ENCODE results near the gene ADGRD1.
"Not testable (repeated sequence)": the region's sequence is repeated elsewhere in the genome, so short reads cannot be mapped to it uniquely, and the experiment has no call there.

The ADGRD1 gene

DNA sequence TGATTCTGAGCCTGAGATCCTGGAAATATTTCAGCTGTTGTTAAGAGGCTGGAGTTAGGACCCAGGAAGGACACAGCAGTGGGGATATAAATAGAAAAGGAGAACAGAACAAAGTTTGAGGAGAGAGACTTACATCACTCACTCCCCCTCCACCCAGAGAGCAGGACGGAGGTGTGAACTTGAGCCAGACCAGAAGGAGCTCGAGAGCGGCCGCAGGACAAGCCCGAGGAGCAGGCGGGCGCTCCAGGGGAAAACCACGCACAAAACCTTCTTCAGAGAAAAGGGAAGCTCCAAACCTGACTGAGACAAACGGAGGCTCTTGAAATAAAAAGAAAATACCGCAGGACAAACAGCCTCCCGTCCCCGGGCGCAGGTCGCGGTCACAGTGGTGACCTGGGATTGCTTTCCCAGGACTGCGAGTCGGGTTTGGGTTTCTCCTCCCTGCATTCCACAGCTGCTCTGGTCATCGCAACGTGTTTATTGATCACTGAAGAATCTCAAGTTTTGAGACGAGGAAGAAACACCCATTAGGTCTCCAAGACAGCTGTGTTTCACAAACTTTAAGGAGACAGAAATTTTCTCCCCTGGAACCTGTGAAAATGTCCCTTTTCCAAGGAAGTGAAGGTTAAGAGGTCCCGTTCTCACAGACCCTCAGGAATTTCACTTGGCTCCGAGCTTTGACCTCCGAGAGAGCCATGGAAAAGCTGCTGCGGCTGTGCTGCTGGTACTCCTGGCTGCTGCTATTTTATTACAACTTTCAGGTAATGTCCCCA lies at the start of gene ADGRD1:
ADGRD1 (plus strand) TSS at position 137 of the 773 bp plus-strand sequence; CDS start at position 696, 559 bp downstream.
- DNase-seq (ENCODE audit: low read depth), result no peak

GRCh38 chr12:130904064-130904463 lies 49.6 kb upstream of the ADGRD1 start:
- no peak for DNase-seq (ENCODE audit: low read depth)

GRCh38 chr12:130904936-130905455 lies 48.7 kb upstream of the ADGRD1 start:
- not testable (repeated sequence) for DNase-seq (ENCODE audit: low read depth)

DNA sequence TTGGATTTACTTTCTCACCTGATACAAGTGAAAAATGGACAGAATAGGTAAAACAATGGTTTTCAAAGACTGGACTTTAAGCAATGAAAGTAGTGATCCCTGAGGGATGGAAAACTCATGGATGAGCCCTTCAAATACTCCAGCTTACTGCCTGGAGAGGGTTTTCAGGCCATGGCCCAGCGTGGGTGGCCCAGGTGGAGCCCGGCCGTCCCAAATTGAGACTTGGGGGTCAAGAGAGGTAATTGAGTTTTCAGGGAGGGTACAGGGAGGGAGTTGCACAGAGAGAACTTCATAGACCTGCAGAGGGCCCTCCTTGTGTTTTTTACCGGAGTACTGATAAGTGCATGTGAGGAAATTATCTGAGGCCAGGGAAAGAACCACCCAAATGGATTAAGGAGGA lies 44.6 kb upstream of the ADGRD1 start:
- DNase-seq (ENCODE audit: low read depth), result no peak

GRCh38 chr12:130911193-130911592 lies 42.5 kb upstream of the ADGRD1 start:
- DNase-seq (ENCODE audit: low read depth), result no peak

- DNase-seq (ENCODE audit: low read depth), result no peak
These were observed 41.8 kb upstream of the ADGRD1 start for GRCh38 chr12:130911933-130912332.

- no peak for DNase-seq (ENCODE audit: low read depth)
These were observed 37.3 kb upstream of the ADGRD1 start for GRCh38 chr12:130916241-130916911.

DNA sequence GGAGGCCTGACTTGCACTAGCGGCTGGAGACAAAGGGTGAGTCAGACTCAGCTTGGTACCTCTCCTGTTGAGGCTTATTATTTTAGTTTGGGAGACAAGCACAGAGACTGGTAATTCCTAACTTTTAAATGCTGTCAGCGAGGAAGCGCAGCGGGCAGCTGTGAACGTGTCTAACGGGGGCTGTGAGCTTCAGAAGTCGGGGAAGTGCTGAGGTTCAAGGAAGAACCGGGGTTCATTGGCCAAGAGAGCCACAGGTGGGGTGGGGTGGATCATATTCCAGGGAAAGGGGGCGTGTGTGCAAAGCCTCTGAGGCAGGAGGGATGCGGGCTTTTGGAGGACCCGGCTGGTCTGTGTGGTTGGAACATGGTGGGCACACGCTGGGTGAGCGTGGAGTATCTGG lies 36.1 kb upstream of the ADGRD1 start:
- no peak for DNase-seq (ENCODE audit: low read depth)

- DNase-seq (ENCODE audit: low read depth), result no peak
These were observed 34.6 kb upstream of the ADGRD1 start for GRCh38 chr12:130919086-130919485.

- DNase-seq (ENCODE audit: low read depth), result no peak
These were observed 33.5 kb upstream of the ADGRD1 start for GRCh38 chr12:130920119-130920703.

DNA sequence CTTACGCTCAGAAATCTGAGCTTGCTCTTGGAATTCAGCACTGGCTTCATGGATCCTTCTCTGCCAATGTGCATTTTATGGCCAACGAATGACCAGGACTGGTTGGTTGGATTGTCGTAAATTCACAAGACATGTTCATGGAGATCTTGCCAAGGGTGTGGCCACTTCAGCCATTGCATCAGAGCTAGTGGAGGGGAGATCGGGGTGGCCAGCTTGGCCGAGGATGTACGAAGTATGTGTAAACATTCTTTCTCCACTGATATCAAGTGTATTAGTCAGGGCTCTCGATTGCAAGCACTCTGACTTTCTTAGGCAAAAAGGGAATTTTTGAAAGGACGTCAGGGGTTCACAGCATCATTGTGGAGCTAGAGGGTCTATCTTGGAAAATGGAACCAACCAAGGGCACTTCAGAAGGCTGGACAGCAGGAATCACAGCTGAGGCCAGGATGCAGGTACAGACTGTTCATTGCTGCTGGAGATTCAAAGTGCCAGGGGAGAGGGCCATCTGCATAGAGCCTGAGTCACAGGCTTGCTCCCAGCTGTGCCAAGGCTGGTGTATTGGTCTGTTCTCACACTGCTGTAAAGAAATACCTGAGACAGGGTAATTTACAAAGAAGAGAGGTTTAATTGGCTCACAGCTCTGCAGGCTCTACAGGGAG lies 32.9 kb upstream of the ADGRD1 start:
- DNase-seq (ENCODE audit: low read depth), result no peak

GRCh38 chr12:130922511-130922953 lies 31.2 kb upstream of the ADGRD1 start:
- DNase-seq (ENCODE audit: low read depth), result no peak

- no peak for DNase-seq (ENCODE audit: low read depth)
These were observed 28.6 kb upstream of the ADGRD1 start for GRCh38 chr12:130924966-130925665.

DNA sequence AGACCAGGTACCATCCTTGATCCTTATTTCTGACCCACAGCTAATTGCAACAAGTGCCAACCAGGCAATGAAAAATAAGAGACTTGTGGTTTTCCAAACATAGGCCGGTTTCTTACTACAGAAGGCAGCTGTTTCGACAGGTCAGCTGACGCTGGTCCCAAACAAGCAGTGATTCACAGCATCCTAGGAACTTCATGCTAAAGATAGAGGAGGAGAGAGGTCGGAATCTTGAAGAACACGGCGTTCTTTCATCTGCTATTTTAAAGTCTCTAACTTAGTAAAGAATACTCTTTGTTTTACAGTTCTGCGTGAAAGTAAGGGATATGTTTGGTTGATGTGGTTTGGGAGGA lies 28.1 kb upstream of the ADGRD1 start:
- no peak for DNase-seq (ENCODE audit: low read depth)

DNA sequence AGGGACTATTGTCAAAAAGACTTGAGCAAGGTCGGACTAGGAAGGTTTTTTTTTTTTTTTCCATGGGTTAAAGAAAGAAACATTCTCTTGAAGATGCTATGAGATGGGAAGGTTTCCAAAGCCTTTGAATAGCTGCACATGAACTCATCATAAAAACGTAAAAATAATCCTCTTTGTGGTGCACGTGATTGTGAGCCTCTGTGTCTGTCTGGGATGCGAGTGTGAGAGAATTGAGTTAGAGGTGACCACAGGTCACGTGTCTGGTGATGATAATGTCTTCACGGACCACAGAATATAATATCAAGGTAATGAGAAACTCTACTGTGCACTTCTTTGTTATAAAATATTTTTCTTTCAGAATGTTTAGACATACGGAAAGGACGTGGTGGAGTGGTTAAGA lies 24.3 kb upstream of the ADGRD1 start:
- no peak for DNase-seq (ENCODE audit: low read depth)

GRCh38 chr12:130932061-130932930 lies 21.4 kb upstream of the ADGRD1 start:
- DNase-seq (ENCODE audit: low read depth), result no peak

DNA sequence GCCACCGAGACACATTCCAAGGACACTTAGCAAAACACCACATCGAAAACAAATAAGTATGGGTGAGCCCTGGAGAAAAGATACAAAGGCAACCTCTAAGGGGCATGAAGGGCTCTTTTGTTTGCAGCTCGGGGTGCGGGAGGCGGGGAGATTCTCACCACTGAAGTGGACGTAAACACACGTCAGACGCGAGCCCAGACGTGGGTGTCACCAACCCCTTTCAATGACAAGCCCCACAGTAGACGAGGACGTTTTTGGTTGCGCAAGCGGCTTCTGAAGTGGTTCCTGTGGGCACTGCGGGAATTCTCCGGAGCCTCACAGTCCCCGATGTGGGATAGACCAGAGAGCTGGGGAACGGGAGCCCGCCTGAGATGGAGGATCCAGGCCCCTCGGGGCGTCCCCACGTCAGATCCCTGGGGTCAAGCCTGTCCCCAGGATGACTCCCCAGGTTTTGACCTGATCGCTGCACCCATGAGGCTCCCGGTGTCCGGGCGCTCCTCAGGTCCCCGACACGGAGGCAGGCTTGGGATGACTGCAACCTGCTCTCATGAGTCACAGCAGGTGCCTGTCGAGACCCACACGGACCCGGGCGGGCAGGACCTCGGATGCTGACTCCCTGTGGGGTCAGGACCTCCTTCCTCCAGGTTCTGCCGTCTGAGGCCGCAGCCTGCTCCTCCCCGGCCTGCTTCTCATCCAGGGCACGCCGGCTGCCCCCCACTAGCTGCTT lies 20.3 kb upstream of the ADGRD1 start:
- DNase-seq (ENCODE audit: low read depth), result no peak

GRCh38 chr12:130934753-130935152 lies 19.0 kb upstream of the ADGRD1 start:
- no peak for DNase-seq (ENCODE audit: low read depth)

DNA sequence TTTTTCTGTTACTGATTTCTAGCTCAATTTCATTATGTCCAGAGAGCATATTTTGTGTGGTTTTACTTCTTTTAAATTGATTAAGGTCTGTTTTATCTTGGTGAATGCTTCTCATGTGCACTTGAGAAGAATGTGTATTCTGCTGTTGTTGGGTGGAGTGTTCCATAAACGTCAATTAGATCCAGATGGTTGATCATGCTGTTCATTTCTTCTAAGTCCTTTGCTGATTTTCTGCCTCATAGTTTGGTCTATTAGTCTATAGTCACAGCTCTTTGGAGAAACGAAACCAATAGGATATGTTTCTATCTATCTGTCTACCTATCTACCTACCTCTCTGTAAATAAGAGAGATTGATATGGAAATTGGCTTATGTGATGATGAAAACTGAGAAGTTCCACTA lies 17.1 kb upstream of the ADGRD1 start:
- DNase-seq (ENCODE audit: low read depth), result no peak

- no peak for DNase-seq (ENCODE audit: low read depth)
These were observed 16.6 kb upstream of the ADGRD1 start for GRCh38 chr12:130937063-130937462.

Data from stimulated activated CD8-positive, alpha-beta memory T cell treated with anti-CD3 and anti-CD28 coated beads, Interleukin-12 subunit alpha, Interleukin-12 subunit beta, amount 100 ng/mL, for 1 hour (primary cell).